Body of pancreas (tissue), 4 donors: Measurements from ENCODE around the gene CHI3L2.

Source experiments
- CTCF ChIP-seq, 7 experiments: fragments of 450-650 bp in 4 of 7; fragments of 200-600 bp in 3 of 7; sonication (generic) in 3 of 7; IDR thresholded peaks; one replicate each; pipeline ENCODE4 v1.5.1; 2016 to 2019; ENCODE audit warnings: antibody characterized with exemption in 7 of 7
- POLR2A ChIP-seq, 3 donors: fragments of 450-650 bp; IDR thresholded peaks; one replicate each; pipeline ENCODE4 v1.6.1; 2016; ENCODE audit warnings: antibody characterized with exemption in 3 of 3, mild to moderate bottlenecking in 2 of 3

GRCh38 chr1:111211921-111212320, 15.6 kb upstream of the CHI3L2 start:
- TF ChIP-seq CTCF (IDR thresholded peaks at IDR 0.05) (no peak), POLR2A (IDR thresholded peaks at IDR 0.05) (no peak)
